Activated T-cell treated with anti-CD3 and anti-CD28 coated beads, Interleukin-2, amount 50 U/mL, for 48 hours (primary cell): ENCODE measurements around the gene CDC42EP4.
"Not testable (repeated sequence)": the region's sequence is repeated elsewhere in the genome, so short reads cannot be mapped to it uniquely, and the experiment has no call there.

Source experiments
- DNase-seq, 2 experiments: peaks; one replicate each; pipeline ENCODE4 v3.0.0-alpha.2; 2020

The CDC42EP4 gene

DNA sequence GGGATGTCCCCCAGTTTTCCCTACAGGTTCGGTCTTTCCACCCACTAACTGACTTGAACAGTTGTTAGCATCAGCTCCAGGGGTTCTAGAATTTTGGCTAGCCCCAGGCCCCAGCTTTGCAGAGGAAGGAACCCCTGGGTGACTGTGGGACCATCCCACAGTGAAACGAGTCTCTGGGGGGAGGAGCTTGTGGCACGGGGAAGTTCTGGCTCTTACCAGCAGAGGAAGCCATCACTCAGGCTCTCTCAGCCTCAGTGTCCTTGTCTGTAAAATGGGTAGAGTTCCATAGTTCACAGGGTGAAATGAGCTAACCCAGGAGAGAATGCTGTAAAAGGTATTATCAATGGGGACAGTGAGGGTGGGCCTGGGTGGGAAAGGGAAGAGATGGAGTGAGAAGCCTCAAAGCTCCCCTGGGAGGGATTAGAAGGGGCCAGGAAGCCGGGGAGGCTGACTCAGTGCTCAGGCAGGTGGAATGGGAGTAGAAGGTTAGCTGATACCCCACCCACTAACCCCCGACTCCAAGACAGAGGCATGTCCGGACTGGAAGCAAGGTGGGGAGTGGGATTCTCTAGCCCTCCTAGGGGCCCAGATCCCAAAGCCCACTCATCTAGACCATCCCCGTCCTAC is 30.9 kb upstream of the CDC42EP4 start:
- DNase-seq, result no peak

DNA sequence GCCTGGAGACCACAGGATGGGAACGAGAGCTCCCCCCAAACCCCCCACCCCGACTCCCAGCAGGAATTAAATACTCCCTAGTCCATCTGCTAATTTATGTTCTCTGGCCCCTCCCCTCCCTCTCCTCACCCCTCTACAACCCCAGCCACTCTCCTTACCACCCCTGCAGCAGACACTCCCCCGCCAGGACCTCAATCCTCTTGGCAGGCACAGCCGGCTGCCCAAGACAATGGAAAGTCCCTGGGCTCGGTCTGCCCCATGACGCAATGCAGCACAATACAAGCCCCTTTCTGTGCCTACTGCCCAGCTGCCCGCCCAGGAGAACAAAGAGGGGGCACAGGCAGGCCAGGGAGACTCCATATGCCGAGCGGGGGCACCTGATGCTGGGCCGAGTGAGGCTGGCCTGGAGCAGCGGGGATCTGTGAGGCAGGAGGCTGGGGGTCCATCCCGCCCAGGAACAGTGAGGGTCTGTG is 30.3 kb upstream of the CDC42EP4 start:
- DNase-seq, result no peak

DNA sequence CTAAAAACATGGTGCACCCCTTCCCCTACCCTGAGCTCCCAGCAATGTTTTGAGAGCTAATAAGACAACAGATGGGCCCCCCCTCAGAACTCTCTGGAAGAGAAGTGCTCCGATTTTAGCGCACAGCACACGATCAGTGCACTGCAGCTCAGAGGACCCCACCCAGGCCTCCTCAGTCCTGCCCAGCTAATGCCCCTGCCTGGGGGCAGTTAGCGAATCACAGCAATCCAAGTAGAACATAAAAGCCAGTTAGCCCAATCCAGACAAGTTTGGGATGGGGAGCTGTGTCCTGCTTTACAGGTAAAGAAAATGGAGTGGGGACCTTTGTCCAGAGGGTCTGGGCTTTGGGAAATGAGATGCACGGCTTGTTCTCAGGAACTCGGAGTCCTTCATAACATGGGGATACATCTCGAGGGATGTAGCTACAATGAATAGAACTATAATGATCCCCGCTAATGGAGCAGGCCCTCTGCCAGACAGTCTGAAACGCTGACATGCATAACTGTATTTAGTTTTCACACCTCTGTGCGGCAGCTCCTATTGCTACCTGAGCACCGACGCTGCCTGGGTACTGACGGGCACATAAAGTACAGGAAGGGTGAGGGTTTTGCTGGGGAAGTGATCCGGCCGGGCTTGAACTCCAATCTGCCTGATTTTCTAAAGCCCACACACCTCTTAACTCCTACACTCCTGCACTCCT is 29.7 kb upstream of the CDC42EP4 start:
- no peak for DNase-seq

DNA sequence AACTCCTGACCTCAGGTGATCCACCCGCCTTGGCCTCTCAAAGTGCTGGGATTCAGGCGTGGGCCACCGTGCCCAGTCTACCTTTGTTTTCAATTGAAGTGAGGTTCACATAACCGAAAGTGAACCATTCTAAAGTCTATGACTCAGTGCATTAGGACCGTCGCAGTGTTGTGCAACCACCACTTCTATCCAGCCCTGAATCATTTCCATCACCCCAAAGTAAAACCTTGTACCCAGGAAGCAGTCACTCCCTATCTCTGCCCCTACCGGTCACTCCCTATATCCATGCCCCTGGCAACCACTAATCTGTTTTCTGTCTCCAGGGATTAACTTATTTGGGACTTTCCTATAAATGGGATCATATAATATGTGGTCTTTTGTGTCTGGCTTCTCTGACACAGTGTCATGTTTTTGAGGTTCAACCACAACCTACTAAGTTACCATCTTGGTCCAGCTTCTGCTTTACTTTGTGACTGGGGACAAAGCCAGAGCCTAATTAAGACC is 28.3 kb upstream of the CDC42EP4 start:
- DNase-seq, result peak; percentile 25 to 31

DNA sequence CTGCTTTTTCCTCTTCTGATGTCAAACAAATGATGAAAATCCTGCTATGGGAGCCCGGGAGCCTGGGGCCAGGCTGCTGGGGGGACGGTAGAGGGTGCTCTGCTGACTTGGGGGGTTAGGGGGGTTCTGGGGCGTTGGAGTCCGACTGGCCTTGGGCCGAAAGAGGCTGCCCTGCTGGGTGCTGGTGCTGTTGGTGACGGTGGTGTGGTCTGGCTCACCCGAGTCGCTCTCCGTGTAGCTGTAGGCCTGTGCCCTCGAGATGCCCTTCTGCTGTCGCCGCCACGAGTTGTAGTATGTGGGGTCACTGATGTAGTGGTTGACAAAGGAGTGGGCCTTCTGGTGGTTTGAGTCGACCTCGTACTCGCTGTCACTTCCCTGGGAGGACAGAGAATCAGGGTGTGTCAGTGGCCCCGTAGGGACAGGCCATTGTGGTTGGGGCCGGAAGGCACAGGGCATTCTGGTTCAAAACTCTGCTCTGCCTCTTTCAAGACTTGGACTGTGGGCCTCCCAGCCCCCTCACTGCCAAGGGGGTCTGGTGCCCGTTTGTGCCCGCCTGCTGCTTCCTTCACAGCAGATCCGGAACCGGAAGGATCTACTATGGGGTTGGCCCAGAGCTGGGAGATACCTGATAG is 26.9 kb upstream of the CDC42EP4 start:
- DNase-seq, result no peak

DNA sequence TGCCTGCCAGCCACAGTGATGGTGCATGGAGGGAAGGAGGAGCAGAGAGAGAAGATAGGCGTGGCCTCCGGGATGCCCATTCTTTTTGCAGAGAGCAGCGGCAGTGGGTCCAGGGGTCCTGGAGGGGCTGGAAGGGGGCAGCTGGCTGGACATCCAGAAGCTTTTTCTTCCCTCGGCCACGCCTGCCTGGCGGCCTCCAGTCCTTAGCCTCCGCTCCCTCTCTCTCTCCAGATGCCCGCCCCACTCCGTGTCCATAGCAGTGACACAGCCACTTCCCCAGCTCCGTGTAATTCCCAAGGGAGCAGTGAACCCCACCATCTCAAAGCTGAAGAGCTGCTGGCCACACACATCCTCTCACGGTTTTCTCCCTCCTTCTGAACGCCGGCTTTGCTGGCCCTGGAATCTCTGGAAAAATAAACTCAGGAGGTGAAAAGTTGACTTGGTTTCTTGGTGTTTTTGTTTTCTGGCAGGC is 26.3 kb upstream of the CDC42EP4 start:
- DNase-seq, result no peak

DNA sequence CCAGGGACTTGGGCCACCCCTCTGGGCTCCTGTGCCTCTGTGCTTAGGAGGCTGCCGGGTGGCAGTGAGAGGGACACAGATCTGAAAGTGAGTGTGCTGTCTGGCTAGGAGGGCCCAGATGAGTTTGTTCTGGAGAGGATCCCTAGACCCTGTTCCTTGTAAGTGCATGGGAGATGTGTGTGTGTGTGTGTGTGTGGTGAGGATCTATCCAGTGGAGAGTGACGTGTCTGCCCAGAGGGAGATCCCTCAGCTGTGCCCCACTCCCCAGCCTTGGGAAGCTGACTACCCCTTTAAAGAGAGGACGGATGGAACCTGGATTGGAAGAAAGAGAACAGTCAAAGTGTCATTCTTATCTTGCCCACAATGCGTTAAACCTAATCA is 25.5 kb upstream of the CDC42EP4 start:
- DNase-seq, result no peak

DNA sequence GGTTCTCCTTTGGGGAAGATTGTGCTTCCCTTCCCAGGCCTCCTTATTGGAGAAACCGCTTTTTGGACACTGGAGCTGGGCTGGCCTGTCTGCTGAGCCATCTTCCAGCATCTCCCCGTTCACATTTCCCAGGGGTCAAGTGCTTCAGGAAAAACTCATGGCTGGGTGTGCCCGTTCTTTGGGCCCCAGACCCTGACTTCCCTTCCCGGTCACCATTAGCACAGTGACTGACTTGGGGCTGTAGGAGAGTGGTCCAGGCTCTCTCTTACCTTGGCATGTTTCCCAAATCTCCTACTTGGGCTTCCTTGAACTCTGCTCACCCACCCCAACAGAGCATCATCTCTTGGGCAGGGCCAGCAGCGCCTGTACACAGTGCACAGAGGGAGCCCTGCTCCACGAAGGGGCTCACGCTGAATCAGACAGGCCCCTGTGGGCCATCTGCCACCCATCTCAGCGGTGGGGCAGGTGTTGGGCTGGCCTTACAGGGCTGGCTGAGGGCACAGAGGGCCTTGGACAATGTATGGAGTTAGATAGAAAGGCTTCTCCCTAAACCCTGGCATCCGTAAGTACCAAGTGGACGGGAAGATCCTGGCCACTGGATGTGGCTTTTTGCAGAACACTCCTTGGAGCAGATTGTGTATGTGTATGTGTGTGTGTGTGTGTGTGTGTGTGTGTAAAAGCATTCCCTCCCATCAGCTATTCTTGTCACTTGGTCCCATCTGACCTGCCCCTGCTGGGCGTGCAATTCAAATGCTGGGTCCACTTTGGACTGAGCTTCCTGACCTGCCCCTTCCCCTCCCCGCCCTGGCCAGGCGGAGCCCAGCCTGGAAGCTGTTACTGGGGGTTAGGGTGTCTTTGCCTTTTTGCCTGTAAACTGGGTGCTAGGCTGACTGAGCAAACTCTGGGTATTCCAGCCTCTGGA is 24.9 kb upstream of the CDC42EP4 start:
- DNase-seq, result no peak

DNA sequence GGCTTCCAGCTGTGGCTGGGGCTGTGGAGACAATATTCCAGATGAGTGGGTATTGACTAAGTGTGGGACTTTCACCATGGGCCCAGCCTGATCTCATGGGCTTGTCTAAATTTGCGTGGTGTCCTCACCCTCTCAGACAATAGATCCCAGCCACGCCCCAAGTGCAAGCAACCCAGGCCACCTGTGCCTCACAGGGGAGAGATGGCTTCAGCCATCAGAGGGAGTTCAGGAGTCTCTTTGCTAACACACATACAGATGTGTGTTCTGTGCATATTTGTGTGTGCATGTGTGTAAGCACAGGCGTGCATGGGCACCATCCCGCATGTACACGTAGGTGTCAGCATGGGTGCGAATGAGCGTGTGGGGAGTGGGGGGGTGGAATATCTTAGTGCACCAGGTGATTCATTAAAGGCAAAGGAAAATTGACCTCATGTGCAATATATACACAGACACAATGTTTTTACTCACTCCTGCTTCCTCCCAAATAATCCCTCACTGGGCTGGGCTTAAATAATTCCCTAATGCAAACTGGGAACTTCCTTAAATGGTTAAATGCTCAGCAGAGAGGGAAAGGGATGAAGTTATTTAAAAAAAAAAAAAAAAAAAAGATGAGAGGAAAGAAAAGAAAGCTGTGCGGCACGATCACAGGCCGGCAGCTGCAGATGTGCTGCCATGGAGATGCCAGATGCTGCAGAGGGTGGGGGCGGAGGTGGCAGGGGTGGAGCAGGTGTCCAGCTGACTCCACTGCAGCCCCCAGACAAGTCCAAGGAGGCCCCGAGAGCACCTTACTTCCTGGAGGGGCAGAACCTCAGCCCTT is 24.0 kb upstream of the CDC42EP4 start:
- no peak for DNase-seq

DNA sequence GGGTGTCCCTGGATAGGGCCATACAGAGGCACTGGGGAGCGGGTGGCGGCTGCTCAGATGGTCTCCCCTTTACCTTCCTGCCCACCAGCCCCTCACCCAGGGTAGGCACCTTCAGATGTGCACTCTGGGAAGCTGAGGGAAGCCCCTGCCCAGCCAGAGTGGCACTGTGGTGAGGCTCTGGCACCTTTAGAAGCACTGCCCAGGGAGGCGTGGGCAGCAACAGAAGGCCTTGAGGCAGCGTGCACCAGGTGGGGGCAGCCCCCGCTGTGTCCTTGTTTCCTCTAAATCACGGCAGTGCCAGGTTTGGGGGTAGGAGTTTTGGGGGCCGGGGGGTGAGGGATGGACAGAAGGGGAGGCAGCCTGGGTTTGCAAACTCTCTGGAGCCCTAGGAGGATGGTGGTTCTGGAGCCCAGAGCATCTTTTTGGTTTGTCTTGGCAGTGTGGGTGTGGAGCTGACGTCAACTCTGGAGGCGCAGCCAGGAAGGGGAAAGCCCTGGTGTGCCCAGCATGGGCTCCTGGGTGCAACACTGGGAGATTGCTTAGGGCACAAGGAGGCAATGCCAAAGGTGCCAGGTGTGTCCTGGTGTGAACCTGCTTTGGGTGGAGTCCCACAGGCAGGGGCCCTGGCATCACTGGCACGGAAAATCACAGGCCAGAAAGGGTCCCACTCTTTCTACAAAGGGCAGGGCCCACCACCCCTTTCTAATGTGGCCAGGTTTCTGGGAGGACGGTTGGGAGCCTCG is 23.1 kb upstream of the CDC42EP4 start:
- DNase-seq, result no peak

DNA sequence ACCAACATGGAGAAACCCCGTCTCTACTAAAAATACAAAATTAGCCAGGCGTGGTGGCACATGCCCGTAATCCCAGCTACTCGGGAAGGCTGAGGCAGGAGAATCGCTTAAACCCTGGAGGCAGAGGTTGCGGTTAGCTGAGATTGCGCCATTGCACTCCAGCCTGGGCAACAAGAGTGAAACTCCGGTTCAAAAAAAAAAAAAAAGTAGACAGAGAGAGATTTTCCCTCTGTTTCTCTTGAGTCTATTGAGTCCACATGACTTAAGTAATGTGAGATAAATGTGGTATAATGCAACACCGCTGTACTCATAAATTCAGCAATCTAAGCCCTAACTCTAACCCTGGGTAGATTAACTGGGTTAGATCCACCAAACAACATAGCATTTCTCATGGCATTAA is 21.6 kb upstream of the CDC42EP4 start:
- DNase-seq, result not testable (repeated sequence)

DNA sequence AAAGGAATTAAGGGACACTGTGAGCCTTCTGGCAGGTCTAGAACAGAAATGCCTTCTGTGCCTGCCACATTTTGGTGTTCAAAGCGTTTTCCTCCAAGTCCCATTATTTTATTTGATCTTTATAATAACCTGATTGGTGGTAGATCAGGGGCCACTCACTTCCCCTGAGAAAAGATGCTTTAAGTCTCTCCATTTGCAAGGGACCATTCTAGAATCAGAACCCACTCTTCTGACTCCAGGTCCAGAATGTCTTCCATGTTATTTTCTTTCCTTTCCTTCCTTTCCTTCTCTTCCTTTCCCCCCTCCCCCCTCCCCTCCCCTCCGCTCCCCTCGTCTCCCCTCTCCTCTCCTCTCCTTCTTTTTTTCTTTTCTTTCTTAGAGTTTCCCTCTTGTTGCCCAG is 19.3 kb upstream of the CDC42EP4 start:
- no peak for DNase-seq

DNA sequence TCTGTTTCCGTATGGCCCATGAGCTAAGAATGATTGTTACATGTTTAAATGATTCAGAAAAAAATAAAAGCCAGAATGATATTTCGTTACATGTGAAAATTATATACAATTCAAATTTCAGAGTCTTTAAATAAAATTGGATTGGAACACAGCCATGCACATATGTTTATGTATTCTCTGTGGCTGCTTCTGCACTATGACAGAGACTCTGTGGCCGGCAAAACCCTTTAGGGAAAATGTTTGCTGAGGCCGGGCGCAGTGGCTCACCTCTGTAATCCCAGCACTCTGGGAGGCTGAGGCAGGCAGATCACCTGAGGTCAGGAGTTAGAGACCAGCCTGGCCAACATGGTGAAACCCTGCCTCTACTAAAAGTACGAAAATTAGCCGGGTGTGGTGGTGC is 15.9 kb upstream of the CDC42EP4 start:
- DNase-seq, result no peak

DNA sequence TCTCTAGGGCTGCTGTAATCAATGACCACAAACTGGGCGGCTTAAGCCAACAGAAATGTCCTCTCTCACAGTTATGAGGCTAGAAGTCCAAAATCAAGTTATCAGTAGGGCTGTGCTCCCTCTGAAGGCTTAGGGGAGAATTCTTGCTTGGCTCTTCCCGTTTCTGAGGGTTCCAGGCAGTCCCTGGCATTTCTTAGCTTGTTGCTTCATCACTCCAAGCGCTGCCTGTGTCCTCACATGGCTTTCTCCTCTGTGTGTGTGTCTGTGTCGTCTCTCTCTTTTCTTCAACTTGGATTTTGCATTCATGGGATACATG is 13.7 kb upstream of the CDC42EP4 start:
- DNase-seq, result no peak

DNA sequence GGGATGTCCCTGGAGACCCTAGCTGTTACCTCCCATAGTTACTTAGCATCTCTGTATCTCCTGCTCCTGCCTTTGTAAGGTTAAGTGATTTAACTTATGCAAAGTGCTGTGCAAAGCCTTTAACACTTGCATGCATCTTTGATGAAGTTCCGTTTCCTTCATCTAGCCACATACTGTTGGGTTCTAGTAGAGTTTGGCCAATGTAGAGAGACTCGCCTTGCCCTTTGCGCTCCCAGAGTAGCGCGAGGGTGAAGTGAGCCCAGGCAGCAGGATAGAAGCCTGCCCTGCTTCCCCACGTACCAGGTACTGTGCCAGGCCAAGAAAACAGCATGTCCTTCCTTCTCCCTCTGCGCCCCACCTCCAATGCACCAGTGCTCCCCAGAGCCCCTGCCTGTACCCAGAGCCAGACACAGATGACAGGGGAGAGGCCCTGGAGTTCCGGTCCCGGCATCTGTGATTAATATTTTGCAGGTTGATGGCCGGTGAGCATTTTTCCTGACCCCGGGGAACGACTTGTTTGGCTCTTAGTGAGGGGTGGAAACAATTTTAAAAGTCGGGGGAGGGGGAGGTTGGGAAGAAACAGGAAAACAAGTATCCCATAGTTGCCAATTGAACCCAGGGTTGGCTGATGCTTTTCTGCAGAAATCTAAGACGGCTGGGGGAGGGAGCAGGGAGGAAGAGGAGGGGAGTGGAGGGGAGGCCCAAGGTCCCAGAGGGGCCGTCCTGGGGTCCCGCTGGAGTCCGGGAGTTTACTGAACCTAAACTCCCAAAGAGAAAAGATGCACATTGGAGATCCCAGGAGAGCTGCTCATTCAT is 13.1 kb upstream of the CDC42EP4 start:
- no peak for DNase-seq

DNA sequence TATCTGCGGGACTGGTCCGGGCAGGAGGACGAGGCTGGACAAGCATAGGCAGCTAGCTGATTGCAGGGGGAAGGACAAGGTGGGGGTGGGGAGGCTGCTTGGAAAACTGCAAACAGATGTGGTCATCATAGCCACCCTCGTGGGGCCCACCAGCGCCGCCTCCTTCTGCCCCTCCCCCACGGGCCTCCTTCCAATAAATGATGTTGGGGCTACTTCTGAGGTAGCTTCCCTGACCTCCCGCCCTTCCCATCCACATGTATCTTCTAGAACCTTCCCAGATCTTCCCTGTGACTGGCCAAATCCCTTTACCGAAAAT is 12.3 kb upstream of the CDC42EP4 start:
- no peak for DNase-seq

DNA sequence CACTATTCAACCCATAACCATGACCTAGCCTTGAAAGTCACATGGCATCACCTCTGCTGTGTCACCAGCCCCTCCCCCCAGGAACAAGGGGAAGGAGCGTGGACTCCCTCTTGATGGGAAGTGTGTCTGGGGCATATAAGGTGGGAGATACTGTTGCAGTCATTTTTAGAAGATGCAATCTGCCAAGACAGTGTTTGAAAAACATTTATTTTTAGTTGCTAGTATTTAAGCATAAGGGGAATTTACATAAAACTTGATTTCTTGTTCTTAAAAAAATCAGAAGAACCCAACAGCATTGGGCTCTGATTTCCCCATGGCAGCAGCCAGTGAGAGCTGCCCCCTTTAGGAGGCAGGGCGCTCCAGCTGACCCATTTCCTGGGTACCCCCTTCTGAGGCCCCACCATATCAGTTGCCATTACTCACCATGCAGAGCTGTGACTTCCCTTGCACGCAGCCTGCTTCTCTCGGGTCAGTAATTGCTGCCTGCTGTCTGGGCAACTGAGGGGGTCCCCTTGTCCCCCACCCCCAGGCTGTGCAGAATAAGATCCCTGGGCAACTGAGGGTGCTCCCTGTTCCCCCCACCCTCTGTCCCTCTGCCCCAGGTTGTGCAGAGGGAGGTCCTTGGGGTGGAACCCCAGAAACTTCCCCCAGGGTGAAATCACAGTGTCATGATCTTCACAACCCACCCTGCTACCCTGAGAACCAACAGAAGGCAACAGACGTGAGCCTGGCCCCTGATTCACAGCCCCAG is 11.8 kb upstream of the CDC42EP4 start:
- DNase-seq, result no peak

DNA sequence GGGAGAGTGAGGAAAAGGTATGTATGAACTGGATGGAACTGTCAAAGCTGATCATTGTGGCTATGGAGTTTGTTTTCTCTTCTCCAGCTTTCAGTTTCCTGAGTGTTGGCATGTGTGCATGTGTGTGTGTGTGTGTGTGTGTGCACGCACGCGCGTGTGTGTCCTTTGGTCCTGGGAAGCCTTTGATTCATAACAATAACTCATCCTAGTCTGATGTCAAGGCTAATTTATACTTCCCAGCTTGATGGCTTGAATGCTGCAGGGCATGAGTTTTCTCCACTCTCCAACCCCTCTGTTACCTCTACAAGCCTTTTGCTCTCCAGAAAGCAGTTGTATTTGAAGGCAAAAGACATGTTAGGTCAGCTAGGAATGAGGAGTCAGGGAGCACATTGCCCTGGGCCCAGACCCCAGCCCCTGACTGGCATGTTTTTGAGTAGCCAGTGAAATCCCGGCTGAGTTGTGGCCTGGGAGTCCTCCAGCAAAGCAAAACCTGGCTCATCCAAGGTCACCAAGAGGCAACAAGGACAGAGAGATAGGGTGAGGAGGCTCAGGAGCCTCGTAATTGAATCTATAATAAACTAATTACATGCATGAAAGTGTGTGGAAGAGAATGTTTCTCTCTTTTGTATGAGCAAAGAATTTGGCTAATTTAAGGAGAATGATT is 8.9 kb upstream of the CDC42EP4 start:
- no peak for DNase-seq

DNA sequence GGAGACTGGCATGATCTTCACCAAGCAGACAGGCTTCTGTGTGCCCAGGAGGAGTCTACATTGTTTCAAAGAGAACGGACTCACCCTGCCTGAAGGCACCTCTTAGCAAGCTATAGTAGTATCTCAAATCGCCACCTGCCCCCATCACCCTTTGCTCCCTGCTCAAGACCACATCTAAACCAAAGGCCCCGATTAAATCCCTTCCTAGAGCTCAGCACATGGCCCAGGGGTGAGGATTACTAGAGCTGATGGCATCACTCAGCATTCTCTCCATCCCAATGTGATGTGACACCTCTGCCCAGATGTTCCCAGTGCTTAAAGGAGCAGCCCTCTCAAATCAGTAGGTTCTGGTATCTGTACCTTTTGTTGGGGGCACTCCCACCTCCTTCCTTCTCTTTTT is 8.0 kb upstream of the CDC42EP4 start:
- no peak for DNase-seq
